HEK293 (cell line): Measurements from ENCODE around the gene RFPL1.
"Not testable (repeated sequence)": the region's sequence is repeated elsewhere in the genome, so short reads cannot be mapped to it uniquely, and the experiment has no call there.

Source experiments
- CTCF ChIA-PET: fragments of 350-600 bp; formaldehyde crosslinking; extraction: SDS; loops from one replicate; lab custom pipeline; 2021; ENCODE audit warnings: antibody characterized with exemption; lab: Yijun Ruan, JAX
- POLR2A ChIA-PET: fragments of 300-600 bp; formaldehyde crosslinking; extraction: SDS; loops from one replicate; lab custom pipeline; 2020; ENCODE audit warnings: antibody characterized with exemption, inconsistent platforms; lab: Yijun Ruan, JAX
- H3K27ac ChIP-seq: fragments of 200-500 bp; sonication (Bioruptor generic); 2 replicates; pipeline ENCODE4 v1.5.1; 2014; ENCODE audit warnings: low read depth, low read length, control low read depth, inconsistent platforms; ENCODE audit errors: extremely low read depth
- H3K36me3 ChIP-seq, 2 experiments: fragments of 200-500 bp in 1 of 2; sonication (Bioruptor generic) in 1 of 2; 1 replicate in 1 of 2; 2 replicates in 1 of 2; pipeline ENCODE4 v1.5.1; 2014 to 2017; ENCODE audit warnings: inconsistent platforms in 2 of 2, low read length in 2 of 2; ENCODE audit not compliant: control insufficient read depth in 2 of 2, insufficient read depth in 1 of 2
- H3K4me1 ChIP-seq: fragments of 200-500 bp; sonication (Bioruptor generic); 2 replicates; pipeline ENCODE4 v1.5.1; 2014; ENCODE audit warnings: mild to moderate bottlenecking, low read length, inconsistent platforms; ENCODE audit not compliant: control insufficient read depth, insufficient read depth
- H3K4me3 ChIP-seq: 2 replicates; pipeline ENCODE4 v1.5.1; 2011; ENCODE audit warnings: low read depth, mild to moderate bottlenecking, control low read depth, low read length, moderate library complexity
- H3K9me3 ChIP-seq: fragments of 200-500 bp; sonication (Bioruptor generic); 2 replicates; pipeline ENCODE4 v1.5.1; 2014; ENCODE audit warnings: low read depth, low read length, inconsistent platforms; ENCODE audit not compliant: control insufficient read depth, insufficient read depth
- GLI4 ChIP-seq: fragments of 450-650 bp; formaldehyde crosslinking; IDR thresholded peaks from 2 replicates; pipeline ENCODE4 v1.5.1; 2016; ENCODE audit warnings: missing biosample characterization, missing genetic modification characterization
- MEIS1 ChIP-seq: sonication (generic); formaldehyde crosslinking; IDR thresholded peaks from 2 replicates; pipeline ENCODE4 v1.8.1; 2022; ENCODE audit warnings: missing genetic modification reagents, mild to moderate bottlenecking, borderline replicate concordance
- ZBTB1 ChIP-seq: fragments of 450-650 bp; formaldehyde crosslinking; IDR thresholded peaks from 2 replicates; pipeline ENCODE4 v1.5.1; 2016; ENCODE audit warnings: missing biosample characterization, missing genetic modification characterization
- ZBTB17 ChIP-seq: fragments of 450-650 bp; formaldehyde crosslinking; IDR thresholded peaks from 2 replicates; pipeline ENCODE4 v1.5.1; 2016; ENCODE audit warnings: missing biosample characterization, missing genetic modification characterization
- ZIC2 ChIP-seq: fragments of 450-650 bp; formaldehyde crosslinking; IDR thresholded peaks from 2 replicates; pipeline ENCODE4 v1.5.1; 2016; ENCODE audit warnings: missing biosample characterization, missing genetic modification characterization
- ZNF138 ChIP-seq: fragments of 450-650 bp; formaldehyde crosslinking; IDR thresholded peaks from 2 replicates; pipeline ENCODE4 v1.5.1; 2016; ENCODE audit warnings: missing biosample characterization, missing genetic modification characterization, borderline replicate concordance
- ZNF174 ChIP-seq: fragments of 450-650 bp; formaldehyde crosslinking; IDR thresholded peaks from 2 replicates; pipeline ENCODE4 v1.5.0; 2017; ENCODE audit warnings: missing biosample characterization, mild to moderate bottlenecking, missing genetic modification characterization
- ZNF341 ChIP-seq: fragments of 450-650 bp; formaldehyde crosslinking; IDR thresholded peaks from 2 replicates; pipeline ENCODE4; 2016; ENCODE audit warnings: low read depth, missing biosample characterization, missing genetic modification characterization
- ZNF366 ChIP-seq: fragments of 450-650 bp; formaldehyde crosslinking; conservative IDR thresholded peaks from 2 replicates; pipeline ENCODE4 v1.5.1; 2016; ENCODE audit warnings: missing biosample characterization, missing genetic modification characterization
- ZNF433 ChIP-seq: fragments of 450-650 bp; formaldehyde crosslinking; IDR thresholded peaks from 2 replicates; pipeline ENCODE4 v1.5.1; 2016; ENCODE audit warnings: missing biosample characterization, missing genetic modification characterization, low read depth
- ZNF514 ChIP-seq: fragments of 450-650 bp; formaldehyde crosslinking; IDR thresholded peaks from 2 replicates; pipeline ENCODE4 v1.5.1; 2016; ENCODE audit warnings: missing biosample characterization, missing genetic modification characterization
- ZNF521 ChIP-seq: fragments of 450-650 bp; formaldehyde crosslinking; IDR thresholded peaks from 2 replicates; pipeline ENCODE4 v1.5.1; 2017; ENCODE audit warnings: missing biosample characterization, mild to moderate bottlenecking, missing genetic modification characterization
- ZNF660 ChIP-seq: fragments of 450-650 bp; IDR thresholded peaks from 2 replicates; pipeline ENCODE4 v1.5.1; 2018; ENCODE audit warnings: missing biosample characterization, mild to moderate bottlenecking, missing genetic modification characterization
- ZNF692 ChIP-seq: fragments of 450-650 bp; formaldehyde crosslinking; IDR thresholded peaks from 2 replicates; pipeline ENCODE4 v1.5.1; 2016; ENCODE audit warnings: missing biosample characterization, missing genetic modification characterization
- ZSCAN30 ChIP-seq: fragments of 450-650 bp; IDR thresholded peaks from 2 replicates; pipeline ENCODE4 v1.5.1; 2018; ENCODE audit warnings: missing biosample characterization, mild to moderate bottlenecking, missing genetic modification characterization, moderate library complexity
- TF ChIP-seq, protein P1 (sequence below): fragments of 450-650 bp; formaldehyde crosslinking; IDR thresholded peaks from 2 replicates; pipeline ENCODE4 v1.5.1; 2016; ENCODE audit warnings: missing biosample characterization, missing genetic modification characterization
- TF ChIP-seq, protein P2 (sequence below): IDR thresholded peaks from 2 replicates; pipeline ENCODE4 v1.6.1; 2011; ENCODE audit warnings: mild to moderate bottlenecking, low read depth, low read length, borderline replicate concordance
- TF ChIP-seq, protein P3 (sequence below): fragments of 450-650 bp; formaldehyde crosslinking; IDR thresholded peaks from 2 replicates; pipeline ENCODE4 v1.5.1; 2016; ENCODE audit warnings: missing biosample characterization, missing genetic modification characterization, borderline replicate concordance

The RFPL1 gene

DNA sequence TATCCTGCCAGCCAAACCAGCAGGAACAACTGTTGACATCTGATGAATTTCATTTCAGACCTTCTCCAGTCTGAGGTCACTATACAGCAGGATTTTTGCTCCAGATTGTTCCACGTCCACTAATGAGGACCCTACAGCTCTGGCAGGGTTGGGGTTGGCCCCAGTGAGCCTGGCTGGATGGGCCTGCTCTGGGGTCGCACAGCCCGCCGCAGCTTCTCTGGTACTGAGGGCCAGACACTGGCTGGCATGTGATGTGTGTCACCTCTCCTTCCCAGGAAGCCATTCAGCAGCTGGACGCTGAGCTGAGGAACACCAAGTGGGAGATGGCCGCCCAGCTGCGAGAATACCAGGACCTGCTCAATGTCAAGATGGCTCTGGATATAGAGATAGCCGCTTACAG lies 47.1 kb downstream of the RFPL1 start:
- H3K36me3 ChIP-seq, result no peaks in the 10 kb centered on the region
- H3K4me1 ChIP-seq, result no peaks in the 10 kb centered on the region
- no peak overlapping the region for H3K4me3 ChIP-seq
- TF ChIP-seq, protein P1, sequence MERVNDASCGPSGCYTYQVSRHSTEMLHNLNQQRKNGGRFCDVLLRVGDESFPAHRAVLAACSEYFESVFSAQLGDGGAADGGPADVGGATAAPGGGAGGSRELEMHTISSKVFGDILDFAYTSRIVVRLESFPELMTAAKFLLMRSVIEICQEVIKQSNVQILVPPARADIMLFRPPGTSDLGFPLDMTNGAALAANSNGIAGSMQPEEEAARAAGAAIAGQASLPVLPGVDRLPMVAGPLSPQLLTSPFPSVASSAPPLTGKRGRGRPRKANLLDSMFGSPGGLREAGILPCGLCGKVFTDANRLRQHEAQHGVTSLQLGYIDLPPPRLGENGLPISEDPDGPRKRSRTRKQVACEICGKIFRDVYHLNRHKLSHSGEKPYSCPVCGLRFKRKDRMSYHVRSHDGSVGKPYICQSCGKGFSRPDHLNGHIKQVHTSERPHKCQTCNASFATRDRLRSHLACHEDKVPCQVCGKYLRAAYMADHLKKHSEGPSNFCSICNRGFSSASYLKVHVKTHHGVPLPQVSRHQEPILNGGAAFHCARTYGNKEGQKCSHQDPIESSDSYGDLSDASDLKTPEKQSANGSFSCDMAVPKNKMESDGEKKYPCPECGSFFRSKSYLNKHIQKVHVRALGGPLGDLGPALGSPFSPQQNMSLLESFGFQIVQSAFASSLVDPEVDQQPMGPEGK (tag by site-specific recombination), result no peak
- TF ChIP-seq ZIC2 (tag by site-specific recombination), result no peak
- TF ChIP-seq, protein P2, sequence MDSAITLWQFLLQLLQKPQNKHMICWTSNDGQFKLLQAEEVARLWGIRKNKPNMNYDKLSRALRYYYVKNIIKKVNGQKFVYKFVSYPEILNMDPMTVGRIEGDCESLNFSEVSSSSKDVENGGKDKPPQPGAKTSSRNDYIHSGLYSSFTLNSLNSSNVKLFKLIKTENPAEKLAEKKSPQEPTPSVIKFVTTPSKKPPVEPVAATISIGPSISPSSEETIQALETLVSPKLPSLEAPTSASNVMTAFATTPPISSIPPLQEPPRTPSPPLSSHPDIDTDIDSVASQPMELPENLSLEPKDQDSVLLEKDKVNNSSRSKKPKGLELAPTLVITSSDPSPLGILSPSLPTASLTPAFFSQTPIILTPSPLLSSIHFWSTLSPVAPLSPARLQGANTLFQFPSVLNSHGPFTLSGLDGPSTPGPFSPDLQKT, result no peak
- TF ChIP-seq MEIS1 (CRISPR knock-in tag), result no peak
- H3K27ac ChIP-seq, result no peak overlapping the region
- CTCF ChIA-PET, result interaction anchor here (2.4 kb wide), 1 partner anchor 15 kb away, joined by 10 read pairs; no protein-coding TSS in a partner anchor
- POLR2A ChIA-PET, result no interaction called here
- H3K9me3 ChIP-seq, result no peaks in the 10 kb centered on the region

DNA sequence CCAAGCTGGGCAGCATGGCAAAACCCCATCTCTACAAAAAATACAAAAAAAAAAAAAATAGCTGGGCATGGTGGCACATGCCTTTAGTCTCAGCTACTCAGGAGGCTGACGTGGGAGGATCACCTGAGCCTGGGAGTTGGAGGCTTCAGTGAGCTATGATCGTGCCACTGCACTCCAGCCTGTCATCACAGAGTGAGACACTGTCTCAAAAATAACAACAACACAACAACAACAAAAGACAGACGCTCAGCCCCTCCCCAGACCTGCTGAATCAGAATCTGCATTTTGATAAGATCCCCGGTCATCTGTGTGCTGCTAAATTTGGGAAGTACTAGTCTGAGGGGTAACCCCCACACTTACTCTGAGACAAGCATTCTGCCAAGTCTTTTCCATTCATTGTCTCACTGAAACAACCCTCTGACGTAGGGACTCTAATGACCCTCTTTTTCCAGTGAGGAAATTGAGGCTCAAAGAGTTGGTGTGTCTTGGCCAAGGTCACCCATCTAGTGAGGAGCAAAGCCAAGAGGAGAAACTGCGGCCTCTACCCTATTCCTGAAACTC lies 49.1 kb downstream of the RFPL1 start:
- ChIA-PET POLR2A (no interaction called here), CTCF (interaction anchor here (0.6 to 1.2 kb wide), 2 partner anchors 37 to 56 kb away, joined by 3 to 6 read pairs; no protein-coding TSS in a partner anchor)
- H3K4me3 ChIP-seq, result no peak overlapping the region
- no peaks in the 10 kb centered on the region for H3K4me1 ChIP-seq
- H3K9me3 ChIP-seq, result no peaks in the 10 kb centered on the region
- no peaks in the 10 kb centered on the region for H3K36me3 ChIP-seq
- no peak overlapping the region for H3K27ac ChIP-seq
- TF ChIP-seq ZBTB17, result no peak
- no peak for TF ChIP-seq ZNF138
- no peak for TF ChIP-seq ZNF514 (tag by site-specific recombination)
- TF ChIP-seq ZNF174, result no peak
- no peak for TF ChIP-seq ZBTB1 (tag by site-specific recombination)
- no peak for TF ChIP-seq ZNF692 (tag by site-specific recombination)
- TF ChIP-seq ZNF521 (tag by site-specific recombination), result no peak
- TF ChIP-seq ZNF433 (tag by site-specific recombination), result no peak
- TF ChIP-seq, protein P3, sequence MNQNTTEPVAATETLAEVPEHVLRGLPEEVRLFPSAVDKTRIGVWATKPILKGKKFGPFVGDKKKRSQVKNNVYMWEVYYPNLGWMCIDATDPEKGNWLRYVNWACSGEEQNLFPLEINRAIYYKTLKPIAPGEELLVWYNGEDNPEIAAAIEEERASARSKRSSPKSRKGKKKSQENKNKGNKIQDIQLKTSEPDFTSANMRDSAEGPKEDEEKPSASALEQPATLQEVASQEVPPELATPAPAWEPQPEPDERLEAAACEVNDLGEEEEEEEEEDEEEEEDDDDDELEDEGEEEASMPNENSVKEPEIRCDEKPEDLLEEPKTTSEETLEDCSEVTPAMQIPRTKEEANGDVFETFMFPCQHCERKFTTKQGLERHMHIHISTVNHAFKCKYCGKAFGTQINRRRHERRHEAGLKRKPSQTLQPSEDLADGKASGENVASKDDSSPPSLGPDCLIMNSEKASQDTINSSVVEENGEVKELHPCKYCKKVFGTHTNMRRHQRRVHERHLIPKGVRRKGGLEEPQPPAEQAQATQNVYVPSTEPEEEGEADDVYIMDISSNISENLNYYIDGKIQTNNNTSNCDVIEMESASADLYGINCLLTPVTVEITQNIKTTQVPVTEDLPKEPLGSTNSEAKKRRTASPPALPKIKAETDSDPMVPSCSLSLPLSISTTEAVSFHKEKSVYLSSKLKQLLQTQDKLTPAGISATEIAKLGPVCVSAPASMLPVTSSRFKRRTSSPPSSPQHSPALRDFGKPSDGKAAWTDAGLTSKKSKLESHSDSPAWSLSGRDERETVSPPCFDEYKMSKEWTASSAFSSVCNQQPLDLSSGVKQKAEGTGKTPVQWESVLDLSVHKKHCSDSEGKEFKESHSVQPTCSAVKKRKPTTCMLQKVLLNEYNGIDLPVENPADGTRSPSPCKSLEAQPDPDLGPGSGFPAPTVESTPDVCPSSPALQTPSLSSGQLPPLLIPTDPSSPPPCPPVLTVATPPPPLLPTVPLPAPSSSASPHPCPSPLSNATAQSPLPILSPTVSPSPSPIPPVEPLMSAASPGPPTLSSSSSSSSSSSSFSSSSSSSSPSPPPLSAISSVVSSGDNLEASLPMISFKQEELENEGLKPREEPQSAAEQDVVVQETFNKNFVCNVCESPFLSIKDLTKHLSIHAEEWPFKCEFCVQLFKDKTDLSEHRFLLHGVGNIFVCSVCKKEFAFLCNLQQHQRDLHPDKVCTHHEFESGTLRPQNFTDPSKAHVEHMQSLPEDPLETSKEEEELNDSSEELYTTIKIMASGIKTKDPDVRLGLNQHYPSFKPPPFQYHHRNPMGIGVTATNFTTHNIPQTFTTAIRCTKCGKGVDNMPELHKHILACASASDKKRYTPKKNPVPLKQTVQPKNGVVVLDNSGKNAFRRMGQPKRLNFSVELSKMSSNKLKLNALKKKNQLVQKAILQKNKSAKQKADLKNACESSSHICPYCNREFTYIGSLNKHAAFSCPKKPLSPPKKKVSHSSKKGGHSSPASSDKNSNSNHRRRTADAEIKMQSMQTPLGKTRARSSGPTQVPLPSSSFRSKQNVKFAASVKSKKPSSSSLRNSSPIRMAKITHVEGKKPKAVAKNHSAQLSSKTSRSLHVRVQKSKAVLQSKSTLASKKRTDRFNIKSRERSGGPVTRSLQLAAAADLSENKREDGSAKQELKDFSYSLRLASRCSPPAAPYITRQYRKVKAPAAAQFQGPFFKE, result no peak
- TF ChIP-seq MEIS1 (CRISPR knock-in tag), result no peak
- no peak for TF ChIP-seq ZNF341 (tag by site-specific recombination)
- no peak for TF ChIP-seq ZNF366
- no peak for TF ChIP-seq ZSCAN30
- no peak for TF ChIP-seq GLI4 (tag by site-specific recombination)
- no peak for TF ChIP-seq ZNF660 (tag by site-specific recombination)

- H3K27ac ChIP-seq, H3K36me3 ChIP-seq, H3K9me3 ChIP-seq, H3K4me3 ChIP-seq, H3K4me1 ChIP-seq, POLR2A ChIA-PET: not testable (repeated sequence)
- CTCF ChIA-PET, result interaction anchor here (0.7 kb wide), 1 partner anchor 18 kb away, joined by 3 read pairs; no protein-coding TSS in a partner anchor
These were observed 50.9 kb downstream of the RFPL1 start for GRCh38 chr22:29489127-29489780.
